Medulla oblongata (tissue), 1 donor: ENCODE measurements around the gene ETF1.

ENCODE experiments used
- DNase-seq: peaks from one replicate; pipeline ENCODE4 v3.0.0-alpha.2; 2015; ENCODE audit errors: extremely low spot score

Gene ETF1

GRCh38 chr5:138563340-138564118 lies 20.5 kb upstream of the ETF1 start:
- no peak for DNase-seq

GRCh38 chr5:138560971-138561370 lies 17.9 kb upstream of the ETF1 start:
- DNase-seq = no peak

GRCh38 chr5:138559937-138560336 lies 16.9 kb upstream of the ETF1 start:
- DNase-seq = no peak

- no peak for DNase-seq
These were observed 14.6 kb upstream of the ETF1 start for GRCh38 chr5:138557677-138558076.

- no peak for DNase-seq
These were observed 11.1 kb upstream of the ETF1 start for GRCh38 chr5:138554143-138554542.

GRCh38 chr5:138553437-138554095 lies 10.5 kb upstream of the ETF1 start:
- DNase-seq = no peak

GRCh38 chr5:138552657-138553056 lies 9.6 kb upstream of the ETF1 start:
- DNase-seq = no peak

GRCh38 chr5:138549414-138549813 lies 6.4 kb upstream of the ETF1 start:
- DNase-seq = no peak

- no peak for DNase-seq
These were observed 3.0 kb upstream of the ETF1 start for GRCh38 chr5:138545919-138546562.

- peak; percentile 13 for DNase-seq
These were observed 1.4 kb upstream of the ETF1 start for GRCh38 chr5:138544181-138545134.

- no peak for DNase-seq
These were observed 681 bp upstream of the ETF1 start for GRCh38 chr5:138543730-138544104.

- DNase-seq = no peak
These were observed 668 bp downstream of the ETF1 start for GRCh38 chr5:138542180-138542955.

- DNase-seq = no peak
These were observed 1.4 kb downstream of the ETF1 start for GRCh38 chr5:138541511-138542179.

GRCh38 chr5:138539791-138540190 lies 3.2 kb downstream of the ETF1 start:
- no peak for DNase-seq

- DNase-seq = no peak
These were observed 4.0 kb downstream of the ETF1 start for GRCh38 chr5:138538943-138539627.

GRCh38 chr5:138536665-138537315 lies 6.2 kb downstream of the ETF1 start:
- DNase-seq = peak; percentile 28

GRCh38 chr5:138536215-138536614 lies 6.8 kb downstream of the ETF1 start:
- no peak for DNase-seq

- no peak for DNase-seq
These were observed 8.8 kb downstream of the ETF1 start for GRCh38 chr5:138533973-138534941.
